Measurements from ENCODE around the gene PTEN. TPM values are rescaled to one million over a fixed set of nuclear protein-coding genes. Genes with fewer than 3 reads are reported as not detected.

PTEN gene
- total RNA-seq, 1 experiment from 2014 or later, result 58.7 TPM

DNA sequence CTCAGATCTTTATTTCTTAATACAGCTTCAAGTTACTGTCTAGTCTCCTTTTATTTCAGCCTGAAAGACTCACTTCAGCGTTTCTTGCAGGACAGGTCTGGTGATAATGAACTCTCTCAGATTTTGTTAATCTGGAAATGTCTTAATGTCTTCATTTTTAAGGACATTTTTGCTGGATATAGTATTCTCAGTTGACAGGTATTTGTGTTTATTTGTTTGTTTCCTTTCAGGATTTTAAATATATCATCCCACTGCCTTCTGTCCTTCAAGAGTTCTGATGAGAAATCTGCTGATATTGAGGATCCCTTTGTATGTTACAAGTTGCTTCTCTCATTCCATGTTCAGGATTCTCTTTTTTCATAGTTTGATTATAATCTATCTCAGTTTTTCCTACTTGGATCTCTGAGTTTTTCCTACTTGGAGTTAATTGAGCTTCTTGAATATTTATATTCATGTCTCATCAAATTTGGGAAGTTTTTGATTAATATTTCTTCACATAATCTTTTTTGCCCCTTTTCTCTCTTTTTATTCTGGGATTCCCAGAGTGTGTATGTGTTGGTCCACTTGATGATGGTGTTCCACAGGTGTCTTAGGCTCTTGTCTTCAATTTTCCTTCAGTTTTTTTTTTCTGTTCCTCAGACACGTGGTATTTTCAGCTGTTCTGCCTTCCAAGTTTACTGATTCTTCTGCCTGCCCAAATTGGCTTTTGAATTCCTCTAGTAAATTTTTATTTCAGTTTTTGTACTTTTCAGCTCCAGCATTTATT is 49.9 kb downstream of the PTEN start:
- Histone ChIP-seq H3K36me3 (ENCODE audit: control insufficient read depth in 1 of 2, insufficient read depth in 2 of 2, low read length in 2 of 2) (no peaks in the 10 kb centered on the region), H3K9me3 (ENCODE audit: control insufficient read depth in 1 of 2, insufficient read depth in 1 of 2, low read depth in 1 of 2, low read length in 2 of 2) (no peaks in the 10 kb centered on the region), H3K27me3 (ENCODE audit: insufficient read depth, low read length) (no peaks in the 10 kb centered on the region), H3K4me1 (ENCODE audit: control insufficient read depth in 1 of 2, insufficient read depth in 2 of 2, low read length in 2 of 2) (0 out of 4 replicates have a peak, but pooled peaks cover 0 to 3% of the 10 kb centered on the region in 2 experiments), H3K27ac (ENCODE audit: low read depth, low read length) (no peak overlapping the region), H3K9me2 (ENCODE audit: insufficient read depth) (no peaks in the 10 kb centered on the region), H2AFZ (ENCODE audit: low read depth, low read length, poor library complexity, severe bottlenecking) (no peak overlapping the region), H3K9ac (ENCODE audit: low read length) (no peak overlapping the region), H4K20me1 (ENCODE audit: insufficient read depth) (0 out of 2 replicates have a peak, but pooled peaks cover 3% of the 10 kb centered on the region), H3K4me3 (replicated peaks in 1 of 2; ENCODE audit: low read depth in 1 of 2, low read length in 2 of 2) (no peak overlapping the region), H3K4me2 (ENCODE audit: low read length) (no peak overlapping the region), H3K79me2 (ENCODE audit: insufficient read depth, low read length) (peaks cover 89% of the 10 kb centered on the region)
- ChIA-PET CTCF (no interaction called here), POLR2A (interaction anchor here (1.1 kb wide), 1 partner anchor 51 kb away, joined by 3 read pairs; no protein-coding TSS in a partner anchor), RAD21 (ENCODE audit: low non-redundant PET in 1 of 2, low total read pairs in 2 of 2, uncharacterized antibody in 2 of 2, unreplicated experiment in 2 of 2) (no interaction called here)
- no peak for DNase-seq (ENCODE audit: low read depth, low spot score)
- BruUV-seq (replicated peaks), result no TSS peak
- TF ChIP-seq JUND (IDR thresholded peaks at IDR 0.05) (no peak), RAD21 (IDR thresholded peaks at IDR 0.05; ENCODE audit: low read depth) (no peak), POLR2AphosphoS5 (IDR thresholded peaks at IDR 0.05; ENCODE audit: low read depth, low read length) (no peak), FOSL1 (IDR thresholded peaks at IDR 0.05; ENCODE audit: low read depth) (no peak), YY1 (IDR thresholded peaks at IDR 0.05; ENCODE audit: extremely low read depth, insufficient replicate concordance, low read depth, low read length) (no peak), SRF (IDR thresholded peaks at IDR 0.05; ENCODE audit: low read depth) (no peak), EZH2phosphoT487 (IDR thresholded peaks at IDR 0.05; ENCODE audit: borderline replicate concordance) (no peak), CBX3 (IDR thresholded peaks at IDR 0.05; ENCODE audit: low read depth) (no peak), CEBPB (IDR thresholded peaks at IDR 0.05; ENCODE audit: low read depth) (no peak), POLR2A (IDR thresholded peaks at IDR 0.05; ENCODE audit: borderline replicate concordance, extremely low read depth, insufficient read depth, insufficient read length) (no peak)
- TF ChIP-seq, protein P1, sequence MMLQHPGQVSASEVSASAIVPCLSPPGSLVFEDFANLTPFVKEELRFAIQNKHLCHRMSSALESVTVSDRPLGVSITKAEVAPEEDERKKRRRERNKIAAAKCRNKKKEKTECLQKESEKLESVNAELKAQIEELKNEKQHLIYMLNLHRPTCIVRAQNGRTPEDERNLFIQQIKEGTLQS (IDR thresholded peaks at IDR 0.05), result no peak
- intact Hi-C loops (cut with micrococcal nuclease), result no loop called here
- no peak for ATAC-seq
